B cell (primary cell): ENCODE data around the gene ZEB2. TPM values are rescaled to one million over a fixed set of nuclear protein-coding genes. Genes with fewer than 3 reads are reported as not detected.

Source experiments
- ATAC-seq: fragments of 200-7000 bp; cut with Tn5 transposase; one replicate; pipeline ENCODE4 v1.10.0; 2021; ENCODE audit warnings: low read depth, mild to moderate bottlenecking, moderate number of reproducible peaks, moderate library complexity
- CTCF ChIA-PET: fragments of 350-600 bp; sonication (Branson Sonifier 250); formaldehyde crosslinking; loops from one replicate; lab custom pipeline; 2021; ENCODE audit warnings: antibody characterized with exemption, inconsistent platforms; lab: Charles Lee
- POLR2A ChIA-PET: fragments of 350-600 bp; sonication (Branson Sonifier 250); formaldehyde crosslinking; loops from one replicate; lab custom pipeline; 2021; ENCODE audit warnings: antibody characterized with exemption; lab: Charles Lee
- DNase-seq: peaks from one replicate; pipeline ENCODE4 v3.0.0; 2013
- H2AFZ ChIP-seq: 2 replicates; pipeline ENCODE4 v1.6.1; 2012; ENCODE audit warnings: mild to moderate bottlenecking, low read depth, low read length; ENCODE audit not compliant: insufficient read depth, poor library complexity, severe bottlenecking
- H3K27ac ChIP-seq, 2 donors: 1 replicate in 1 of 2; 2 replicates in 1 of 2; pipeline ENCODE4 v1.5.1; 2012 to 2013; ENCODE audit warnings: low read length in 2 of 2, mild to moderate bottlenecking in 2 of 2, moderate library complexity in 1 of 2
- H3K27me3 ChIP-seq, 4 experiments: fragments of 200-600 bp in 1 of 4; sonication (generic) in 1 of 4; replicated peaks in 1 of 4; 1 replicate in 2 of 4; 2 replicates in 2 of 4; pipeline versions ENCODE4 v1.6.1 to v1.7.0; 2013 to 2016; ENCODE audit warnings: low read length in 3 of 4, mild to moderate bottlenecking in 2 of 4, mixed read lengths in 1 of 4, moderate library complexity in 1 of 4; ENCODE audit not compliant: insufficient read depth in 4 of 4, control insufficient read depth in 3 of 4; ENCODE audit errors: control extremely low read depth in 1 of 4
- H3K36me3 ChIP-seq, 2 experiments: replicated peaks in 1 of 2; 1 replicate in 1 of 2; 2 replicates in 1 of 2; pipeline versions ENCODE4 v1.6.1 to v1.7.1; 2013; ENCODE audit warnings: low read length in 1 of 2; ENCODE audit not compliant: insufficient read depth in 2 of 2, control insufficient read depth in 1 of 2; ENCODE audit errors: control extremely low read depth in 1 of 2, extremely low read depth in 1 of 2
- H3K4me1 ChIP-seq, 2 donors: fragments of 200-600 bp in 1 of 2; sonication (generic) in 1 of 2; 1 replicate in 1 of 2; 2 replicates in 1 of 2; pipeline versions ENCODE4 v1.5.1 to v1.6.1; 2013 to 2017; ENCODE audit warnings: low read length in 2 of 2; ENCODE audit not compliant: control insufficient read depth in 2 of 2, insufficient read depth in 2 of 2
- H3K4me2 ChIP-seq: replicated peaks from 2 replicates; pipeline ENCODE3; 2012; ENCODE audit warnings: mild to moderate bottlenecking, low read depth, low read length; ENCODE audit not compliant: poor library complexity, severe bottlenecking
- H3K4me3 ChIP-seq, 5 experiments: fragments of 200-600 bp in 1 of 5; sonication (generic) in 1 of 5; 1 replicate in 3 of 5; 2 replicates in 2 of 5; pipeline versions ENCODE4 v1.5.1 to v1.7.0; 2011 to 2016; ENCODE audit warnings: low read length in 4 of 5, mild to moderate bottlenecking in 4 of 5, low read depth in 2 of 5, control low read depth in 1 of 5, moderate library complexity in 1 of 5; ENCODE audit not compliant: insufficient read depth in 1 of 5; ENCODE audit errors: control extremely low read depth in 1 of 5, extremely low read depth in 1 of 5
- H3K79me2 ChIP-seq: fragments of 200-600 bp; sonication (generic); one replicate; pipeline ENCODE4 v1.6.0; 2016; ENCODE audit warnings: low read length; ENCODE audit not compliant: control insufficient read depth, insufficient read depth
- H3K9ac ChIP-seq: fragments of 200-600 bp; sonication (generic); 2 replicates; pipeline ENCODE4 v1.6.1; 2017; ENCODE audit warnings: mild to moderate bottlenecking, low read length, moderate library complexity
- H3K9me3 ChIP-seq, 3 donors: one replicate each; pipeline versions ENCODE4 v1.6.1 to v1.7.1; 2013; ENCODE audit warnings: low read length in 2 of 3; ENCODE audit not compliant: control insufficient read depth in 2 of 3, insufficient read depth in 1 of 3; ENCODE audit errors: control extremely low read depth in 1 of 3
- H4K20me1 ChIP-seq: 2 replicates; pipeline ENCODE4 v1.6.0; 2012; ENCODE audit warnings: mild to moderate bottlenecking, low read length; ENCODE audit not compliant: insufficient read depth, control insufficient read depth, poor library complexity, severe bottlenecking
- H3K27ac Mint-ChIP-seq: one replicate; pipeline ENCODE4 v1.8.0; 2021; ENCODE audit warnings: mixed read lengths
- H3K27me3 Mint-ChIP-seq: one replicate; pipeline ENCODE4 v1.8.0; 2021; ENCODE audit warnings: mixed read lengths
- H3K4me1 Mint-ChIP-seq: one replicate; pipeline ENCODE4 v1.8.0; 2021; ENCODE audit warnings: mixed read lengths
- H3K4me3 Mint-ChIP-seq: one replicate; pipeline ENCODE4 v1.8.0; 2021; ENCODE audit warnings: mixed read lengths
- H3K9me3 Mint-ChIP-seq: one replicate; pipeline ENCODE4 v1.8.0; 2022; ENCODE audit warnings: mixed read lengths; ENCODE audit not compliant: insufficient read depth
- CTCF ChIP-seq: fragments of 200-600 bp; IDR thresholded peaks from one replicate; pipeline ENCODE4 v1.8.0; 2022; ENCODE audit warnings: antibody characterized with exemption, mild to moderate bottlenecking
- EZH2 ChIP-seq: IDR thresholded peaks from 2 replicates; pipeline ENCODE4 v1.6.1; 2012; ENCODE audit warnings: borderline replicate concordance, low read depth, mild to moderate bottlenecking, moderate library complexity, low read length; ENCODE audit not compliant: insufficient read depth, poor library complexity, severe bottlenecking
- WGBS: methylation state at CpG from one replicate; pipeline ENCODE4 v1.1.5; 2013; ENCODE audit warnings: missing lambda C conversion rate; ENCODE audit not compliant: insufficient coverage; 5-methylcytosine and 5-hydroxymethylcytosine counted together
- intact Hi-C: fragments of 100-400 bp; cut with micrococcal nuclease; formaldehyde crosslinking; loops from one replicate; pipeline ENCODE4 v1.10.0; 2022
- polyA plus RNA-seq: library from polyadenylated mRNA; depleted of rRNA; stranded (reverse); fragments of >200 nt; gene quantifications from 2 replicates; pipeline ENCODE4 v1.2.3, GENCODE V29; 2012
- total RNA-seq, 2 donors: library from RNA; stranded (reverse); fragments of 120-200 nt in 1 of 2; gene quantifications; 1 replicate in 1 of 2; 2 replicates in 1 of 2; pipeline versions ENCODE4 v1.2.3 to v1.2.4, GENCODE V29; 2013 to 2022

Gene ZEB2
- total and polyA plus RNA-seq, 2 donors (not counting 1 experiment from before 2014, with no cell fraction given), result 56.3 to 217 TPM

- Histone ChIP-seq H3K4me2 (peak overlapping the region; percentile 10), H2AFZ (no peak overlapping the region), H4K20me1 (peaks cover 56% of the 10 kb centered on the region), H3K36me3 (peaks cover 2 to 4% of the 10 kb centered on the region in 2 experiments), H3K27me3 (no peaks in the 10 kb centered on the region), H3K9me3 (no peaks in the 10 kb centered on the region), H3K4me3 (no peak overlapping the region), H3K79me2 (peaks cover 97% of the 10 kb centered on the region), H3K4me1 (peaks cover 57 to 60% of the 10 kb centered on the region in 2 donors), H3K27ac (peak overlapping the region in 1 of 2 donors; percentile 53), H3K9ac (no peak overlapping the region)
- intact Hi-C loops, result loop anchor here (5.0 kb wide), 1 partner anchor 64 kb away; no protein-coding TSS in a partner anchor
- TF ChIP-seq EZH2 (no peak), CTCF (no peak)
- no peaks in the 10 kb centered on the region for H3K9me3 Mint-ChIP-seq
- peak overlapping the region; percentile 55 for H3K4me3 Mint-ChIP-seq
- peak overlapping the region; percentile 74 for H3K27ac Mint-ChIP-seq
- no CpG with 5 or more reads among the region's 5 CpGs for WGBS
- no peaks in the 10 kb centered on the region for H3K27me3 Mint-ChIP-seq
- ChIA-PET CTCF (no interaction called here), POLR2A (no interaction called here)
- ATAC-seq (no peak), DNase-seq (no peak)
- peaks cover 87% of the 10 kb centered on the region for H3K4me1 Mint-ChIP-seq
These were observed 66.3 kb downstream of the ZEB2 start for GRCh38 chr2:144453486-144454158.

GRCh38 chr2:144452989-144453336, 67.0 kb downstream of the ZEB2 start:
- no CpG with 5 or more reads among the region's 4 CpGs for WGBS
- POLR2A ChIA-PET, result no interaction called here
- TF ChIP-seq EZH2, result no peak
- TF ChIP-seq CTCF, result no peak
- H3K36me3 ChIP-seq, result peaks cover 2 to 4% of the 10 kb centered on the region in 2 experiments
- peak overlapping the region; percentile 20 for H3K9ac ChIP-seq
- H3K4me2 ChIP-seq, result peak overlapping the region; percentile 30
- no peaks in the 10 kb centered on the region for H3K27me3 ChIP-seq
- peaks cover 54 to 62% of the 10 kb centered on the region in 2 donors for H3K4me1 ChIP-seq
- H3K27me3 Mint-ChIP-seq, result no peaks in the 10 kb centered on the region
- H3K9me3 ChIP-seq, result no peaks in the 10 kb centered on the region
- H4K20me1 ChIP-seq, result peaks cover 59% of the 10 kb centered on the region
- H3K4me3 Mint-ChIP-seq, result peak overlapping the region; percentile 55
- no peaks in the 10 kb centered on the region for H3K9me3 Mint-ChIP-seq
- CTCF ChIA-PET, result no interaction called here
- H2AFZ ChIP-seq, result peak overlapping the region; percentile 2
- DNase-seq (no peak), ATAC-seq (no peak)
- H3K4me1 Mint-ChIP-seq, result peaks cover 87% of the 10 kb centered on the region
- peak overlapping the region; percentile 29 for H3K27ac Mint-ChIP-seq
- peak overlapping the region in 1 of 2 donors; percentile 53 for H3K27ac ChIP-seq
- H3K79me2 ChIP-seq, result peaks cover 98% of the 10 kb centered on the region
- H3K4me3 ChIP-seq, result no peak overlapping the region
- intact Hi-C loops, result loop anchor here (5.0 kb wide), 1 partner anchor 64 kb away; no protein-coding TSS in a partner anchor
